Smooth muscle cell (in vitro differentiated cells): Measurements from ENCODE around the gene FAM3A. TPM values are rescaled to one million over a fixed set of nuclear protein-coding genes. Genes with fewer than 3 reads are reported as not detected.
A peak's percentile ranks its signal among the peaks of the same experiment; 100 is the strongest.

Experiments used
- DNase-seq: peaks from one replicate; lab custom pipeline; 2025; ENCODE audit not compliant: unreplicated experiment; lab: John Stamatoyannopoulos, UW
- H2AFZ ChIP-seq: fragments of 200-600 bp; sonication (generic); 2 replicates; pipeline ENCODE4 v1.6.0; 2016; ENCODE audit warnings: antibody characterized with exemption, low read depth, mild to moderate bottlenecking
- H3F3A ChIP-seq: fragments of 200-600 bp; sonication (generic); 2 replicates; pipeline ENCODE4 v1.6.0; 2017; ENCODE audit warnings: antibody characterized with exemption, low read depth
- H3K27ac ChIP-seq: fragments of 200-600 bp; sonication (generic); 2 replicates; pipeline ENCODE4 v1.5.1; 2016; ENCODE audit warnings: low read depth, mild to moderate bottlenecking
- H3K27me3 ChIP-seq: fragments of 200-600 bp; sonication (generic); 2 replicates; pipeline ENCODE4 v1.6.1; 2016; ENCODE audit warnings: low read depth, mild to moderate bottlenecking
- H3K36me3 ChIP-seq: fragments of 200-600 bp; sonication (generic); 2 replicates; pipeline ENCODE4 v1.5.1; 2016; ENCODE audit warnings: low read depth
- H3K4me1 ChIP-seq: fragments of 200-600 bp; sonication (generic); 2 replicates; pipeline ENCODE4 v1.5.1; 2016; ENCODE audit warnings: low read depth
- H3K4me2 ChIP-seq: fragments of 200-600 bp; sonication (generic); 2 replicates; pipeline ENCODE4 v1.6.0; 2016; ENCODE audit warnings: mild to moderate bottlenecking
- H3K4me3 ChIP-seq: fragments of 200-600 bp; sonication (generic); 2 replicates; pipeline ENCODE4 v1.5.1; 2016; ENCODE audit warnings: mild to moderate bottlenecking
- H3K79me2 ChIP-seq: fragments of 200-600 bp; sonication (generic); 2 replicates; pipeline ENCODE4 v1.6.0; 2016; ENCODE audit warnings: low read depth, mild to moderate bottlenecking
- H3K9ac ChIP-seq: fragments of 200-600 bp; sonication (generic); 2 replicates; pipeline ENCODE4 v1.6.0; 2016; ENCODE audit warnings: low read depth
- H3K9me3 ChIP-seq: fragments of 200-600 bp; sonication (generic); replicated peaks from 2 replicates; pipeline ENCODE4 v1.5.1; 2016; ENCODE audit warnings: low read depth
- H4K20me1 ChIP-seq: fragments of 200-600 bp; sonication (generic); 2 replicates; pipeline ENCODE4 v1.6.0; 2016; ENCODE audit warnings: low read depth
- WGBS: methylation state at CpG from one replicate; pipeline ENCODE4 v1.1.7; 2016; ENCODE audit warnings: low lambda C conversion rate; 5-methylcytosine and 5-hydroxymethylcytosine counted together
- polyA plus RNA-seq: library from polyadenylated mRNA; unstranded; fragments of >200 nt; fragmentation: Nextera tagmentation; extraction: Ambion mirVana; gene quantifications from 2 replicates; pipeline ENCODE4 v1.2.1, GENCODE V29; 2016
- total RNA-seq: library from RNA; depleted of rRNA; stranded (reverse); fragments of >200 nt; gene quantifications from 2 replicates; pipeline ENCODE4 v1.2.3, GENCODE V29; 2014
- TF ChIP-seq, protein P1 (sequence below): fragments of 200-600 bp; sonication (generic); IDR thresholded peaks from 2 replicates; pipeline ENCODE4 v1.5.1; 2017; ENCODE audit warnings: borderline replicate concordance, mild to moderate bottlenecking, antibody characterized with exemption; ENCODE audit not compliant: insufficient read depth, poor library complexity, severe bottlenecking

The FAM3A gene
- total and polyA plus RNA-seq, 2 experiments from 2014 or later = 13.6 to 49.1 TPM

DNA sequence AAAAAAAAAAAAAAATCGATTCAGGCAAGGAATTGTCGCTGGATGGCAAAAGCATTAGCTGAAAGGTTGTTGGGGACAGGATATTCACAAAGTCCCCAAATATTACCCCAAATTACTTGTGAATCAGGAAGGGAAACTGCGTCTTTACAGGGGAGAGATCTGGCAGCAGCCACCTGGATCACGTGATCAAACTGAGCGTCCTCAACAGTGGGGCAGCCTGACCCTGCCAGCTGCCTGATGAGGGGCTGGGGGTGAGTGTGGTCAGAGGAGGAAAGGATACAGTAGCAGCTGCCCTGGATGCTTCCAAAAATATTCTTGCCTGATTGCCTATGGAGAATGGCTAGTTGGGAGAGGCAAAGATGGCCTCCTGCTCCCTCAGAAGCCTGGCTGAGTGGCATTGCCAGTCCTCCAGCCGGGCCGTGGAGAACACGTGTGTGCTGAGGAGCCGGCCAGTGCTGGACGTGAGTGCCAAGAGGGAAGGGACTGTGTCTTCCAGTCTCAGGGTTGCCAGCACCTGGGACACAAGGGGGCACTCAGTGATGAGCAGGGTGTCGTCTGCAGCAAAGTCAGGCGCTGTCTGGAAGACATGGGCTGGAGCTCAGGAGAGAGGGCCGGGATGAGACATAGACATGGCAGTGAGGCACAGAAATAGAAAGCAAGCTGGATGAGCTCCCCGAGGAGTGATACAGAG lies 34.0 kb downstream of the FAM3A start:
- Histone ChIP-seq H4K20me1 (no peaks in the 10 kb centered on the region), H3K79me2 (peaks cover 7% of the 10 kb centered on the region), H3K4me3 (no peak overlapping the region), H3K9me3 (no peaks in the 10 kb centered on the region), H3K4me1 (no peaks in the 10 kb centered on the region), H3K27me3 (no peaks in the 10 kb centered on the region), H3K9ac (no peak overlapping the region), H2AFZ (no peak overlapping the region), H3K4me2 (no peak overlapping the region), H3K36me3 (no peaks in the 10 kb centered on the region), H3F3A (no peaks in the 10 kb centered on the region), H3K27ac (no peak overlapping the region)
- no peak for DNase-seq
- WGBS = 85% methylated on average over 14 of the region's 14 CpGs
- TF ChIP-seq, protein P1, sequence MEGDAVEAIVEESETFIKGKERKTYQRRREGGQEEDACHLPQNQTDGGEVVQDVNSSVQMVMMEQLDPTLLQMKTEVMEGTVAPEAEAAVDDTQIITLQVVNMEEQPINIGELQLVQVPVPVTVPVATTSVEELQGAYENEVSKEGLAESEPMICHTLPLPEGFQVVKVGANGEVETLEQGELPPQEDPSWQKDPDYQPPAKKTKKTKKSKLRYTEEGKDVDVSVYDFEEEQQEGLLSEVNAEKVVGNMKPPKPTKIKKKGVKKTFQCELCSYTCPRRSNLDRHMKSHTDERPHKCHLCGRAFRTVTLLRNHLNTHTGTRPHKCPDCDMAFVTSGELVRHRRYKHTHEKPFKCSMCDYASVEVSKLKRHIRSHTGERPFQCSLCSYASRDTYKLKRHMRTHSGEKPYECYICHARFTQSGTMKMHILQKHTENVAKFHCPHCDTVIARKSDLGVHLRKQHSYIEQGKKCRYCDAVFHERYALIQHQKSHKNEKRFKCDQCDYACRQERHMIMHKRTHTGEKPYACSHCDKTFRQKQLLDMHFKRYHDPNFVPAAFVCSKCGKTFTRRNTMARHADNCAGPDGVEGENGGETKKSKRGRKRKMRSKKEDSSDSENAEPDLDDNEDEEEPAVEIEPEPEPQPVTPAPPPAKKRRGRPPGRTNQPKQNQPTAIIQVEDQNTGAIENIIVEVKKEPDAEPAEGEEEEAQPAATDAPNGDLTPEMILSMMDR = no peak

DNA sequence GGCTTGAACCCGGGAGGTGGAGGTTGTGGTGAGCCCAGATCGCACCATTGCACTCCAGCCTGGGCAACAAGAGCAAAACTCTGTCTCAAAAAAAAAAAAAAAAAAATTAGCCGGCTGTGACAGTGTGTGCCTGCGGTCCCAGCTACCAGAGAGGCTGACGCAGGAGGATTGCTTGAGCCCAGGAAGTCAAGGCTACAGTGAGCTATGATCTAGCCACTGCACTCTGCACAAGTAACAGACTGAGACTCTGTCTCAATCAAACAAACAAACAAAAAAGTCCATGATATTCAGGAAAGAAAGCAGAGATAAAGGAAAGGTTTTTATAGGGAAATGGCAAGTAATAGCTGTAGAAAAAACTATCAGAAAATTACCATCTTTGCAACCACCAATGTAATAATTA lies 34.8 kb downstream of the FAM3A start:
- H3K36me3 ChIP-seq = no peaks in the 10 kb centered on the region
- peaks cover 7% of the 10 kb centered on the region for H3K79me2 ChIP-seq
- H3F3A ChIP-seq = no peaks in the 10 kb centered on the region
- no peaks in the 10 kb centered on the region for H4K20me1 ChIP-seq
- H2AFZ ChIP-seq = no peak overlapping the region
- no peak overlapping the region for H3K4me2 ChIP-seq
- no peak overlapping the region for H3K27ac ChIP-seq
- no peaks in the 10 kb centered on the region for H3K9me3 ChIP-seq
- no peaks in the 10 kb centered on the region for H3K4me1 ChIP-seq
- no peak for DNase-seq
- H3K27me3 ChIP-seq = no peaks in the 10 kb centered on the region
- H3K9ac ChIP-seq = no peak overlapping the region
- WGBS = 91% methylated on average over 5 of the region's 5 CpGs
- H3K4me3 ChIP-seq = no peak overlapping the region
- TF ChIP-seq, protein P1 = no peak

DNA sequence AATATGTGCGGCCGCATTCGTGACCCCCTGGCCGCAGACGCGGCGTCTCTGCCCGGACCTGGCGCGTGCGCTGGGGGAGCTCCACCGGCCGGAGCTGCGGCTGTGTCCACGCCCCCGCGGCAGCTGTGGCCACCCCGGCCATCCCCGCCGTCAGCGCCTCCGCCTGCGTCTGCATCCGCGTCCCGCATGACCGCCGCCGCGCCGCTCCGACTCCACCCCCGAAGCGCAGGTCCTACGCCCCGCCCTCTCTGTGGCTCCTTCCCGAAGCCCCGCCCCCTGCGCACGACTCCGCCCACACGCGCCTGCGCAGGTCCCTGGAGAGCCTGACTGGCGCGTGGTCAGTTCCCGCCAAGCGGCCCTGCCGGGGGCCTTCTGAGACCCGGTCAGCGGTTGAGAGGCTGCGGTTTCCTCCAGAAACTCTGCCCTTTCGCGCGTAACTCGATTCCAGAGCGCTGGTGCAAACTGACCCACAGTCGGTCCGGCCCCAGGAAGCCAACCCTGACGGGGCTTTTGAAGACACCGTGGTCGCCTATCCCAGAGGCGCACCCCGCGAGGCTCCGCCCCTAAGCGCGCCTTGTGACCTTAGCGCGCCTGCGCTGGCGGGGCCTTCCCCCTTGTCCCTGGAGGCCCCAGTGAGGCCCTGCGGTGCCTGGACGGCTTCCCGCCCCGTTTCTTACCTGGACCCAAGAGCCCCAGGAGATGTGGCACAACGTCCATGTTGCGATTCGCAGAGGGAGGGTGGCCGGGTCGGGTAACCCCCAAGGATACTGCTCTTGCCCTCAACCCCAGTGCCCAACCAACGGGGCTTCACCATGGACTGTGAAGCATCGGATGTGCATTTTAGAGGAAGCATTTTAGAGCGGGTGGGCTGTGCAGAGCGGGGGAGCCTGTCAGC lies 37.1 kb downstream of the FAM3A start, which contains the start of gene LAGE3:
LAGE3 (minus strand) TSS at position 554 of the 895 bp plus-strand sequence; CDS start at position 188, 366 bp downstream.
- H3K27me3 ChIP-seq = no peaks in the 10 kb centered on the region
- peak; percentile 78 for DNase-seq
- no peak within 1 kb of the TSS for H2AFZ ChIP-seq
- H3K4me1 ChIP-seq = no peaks in the 10 kb centered on the region
- peak within 1 kb of the TSS; percentile 84 for H3K4me2 ChIP-seq
- H3F3A ChIP-seq = no peaks in the 10 kb centered on the region
- TF ChIP-seq, protein P1 = no peak
- H4K20me1 ChIP-seq = no peaks in the 10 kb centered on the region
- peak within 1 kb of the TSS; percentile 55 for H3K4me3 ChIP-seq
- peak within 1 kb of the TSS; percentile 49 for H3K27ac ChIP-seq
- no peaks in the 10 kb centered on the region for H3K36me3 ChIP-seq
- 40% methylated on average over 49 of the region's 85 CpGs for WGBS
- H3K9me3 ChIP-seq = no peaks in the 10 kb centered on the region
- no peaks in the 10 kb centered on the region for H3K79me2 ChIP-seq
- no peak within 1 kb of the TSS for H3K9ac ChIP-seq
